Neutrophil (primary cell): ENCODE measurements around the gene SDHA.
"Not testable (repeated sequence)": the region's sequence is repeated elsewhere in the genome, so short reads cannot be mapped to it uniquely, and the experiment has no call there.

Experiments
- H3K27ac ChIP-seq: fragments of 200-600 bp; sonication (generic); 2 replicates; pipeline ENCODE4 v1.5.1; 2016; ENCODE audit warnings: mild to moderate bottlenecking, moderate library complexity
- H3K27me3 ChIP-seq: fragments of 200-600 bp; sonication (generic); 2 replicates; pipeline ENCODE4 v1.6.0; 2016; ENCODE audit warnings: mild to moderate bottlenecking
- H3K36me3 ChIP-seq: fragments of 200-600 bp; sonication (generic); 2 replicates; pipeline ENCODE4 v1.5.1; 2017
- H3K4me1 ChIP-seq, 2 experiments: fragments of 200-600 bp in 1 of 2; sonication (generic) in 1 of 2; 1 replicate in 1 of 2; 2 replicates in 1 of 2; pipeline versions ENCODE4 v1.5.1 to v1.6.1; 2013 to 2016; ENCODE audit warnings: low read depth in 1 of 2, low read length in 1 of 2, mild to moderate bottlenecking in 1 of 2, moderate library complexity in 1 of 2; ENCODE audit not compliant: control insufficient read depth in 1 of 2, insufficient read depth in 1 of 2
- H3K4me3 ChIP-seq, 2 experiments: fragments of 200-600 bp in 1 of 2; sonication (generic) in 1 of 2; 1 replicate in 1 of 2; 2 replicates in 1 of 2; pipeline ENCODE4 v1.5.1; 2013 to 2016; ENCODE audit warnings: low read depth in 1 of 2, low read length in 1 of 2, mild to moderate bottlenecking in 1 of 2, moderate library complexity in 1 of 2
- H3K9me3 ChIP-seq: fragments of 200-600 bp; sonication (generic); 2 replicates; pipeline ENCODE4 v1.5.1; 2016
- TF ChIP-seq, protein P1 (sequence below): fragments of 200-600 bp; sonication (generic); IDR thresholded peaks from 2 replicates; pipeline ENCODE4 v1.5.1; 2016; ENCODE audit warnings: antibody characterized with exemption

Gene SDHA

DNA sequence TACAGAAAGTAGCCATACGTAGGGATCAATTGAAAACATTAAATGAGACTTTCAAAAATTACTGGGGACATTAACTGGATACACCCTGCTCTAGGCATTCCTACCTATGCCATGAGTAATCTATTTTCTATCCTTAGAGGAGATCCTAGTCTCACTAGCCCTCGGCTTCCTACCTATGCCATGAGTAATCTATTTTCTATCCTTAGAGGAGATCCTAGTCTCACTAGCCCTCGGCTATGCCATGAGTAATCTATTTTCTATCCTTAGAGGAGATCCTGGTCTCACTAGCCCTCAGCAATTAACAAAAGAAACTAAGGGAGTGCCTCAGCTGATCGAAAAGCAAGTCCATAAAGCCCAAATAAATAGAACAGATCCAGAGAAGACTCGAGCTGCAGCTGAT is 27.6 kb downstream of the SDHA start:
- not testable (repeated sequence) for H3K4me1 ChIP-seq, H3K27me3 ChIP-seq, H3K4me3 ChIP-seq, H3K9me3 ChIP-seq, H3K27ac ChIP-seq
- H3K36me3 ChIP-seq: peaks cover 54% of the 10 kb centered on the region

GRCh38 chr5:250396-250795 is 32.3 kb downstream of the SDHA start:
- Histone ChIP-seq H3K36me3 (peaks cover 55% of the 10 kb centered on the region), H3K4me1 (peaks cover 4 to 11% of the 10 kb centered on the region in 2 experiments)
- not testable (repeated sequence) for H3K4me3 ChIP-seq, H3K9me3 ChIP-seq, H3K27ac ChIP-seq, H3K27me3 ChIP-seq

DNA sequence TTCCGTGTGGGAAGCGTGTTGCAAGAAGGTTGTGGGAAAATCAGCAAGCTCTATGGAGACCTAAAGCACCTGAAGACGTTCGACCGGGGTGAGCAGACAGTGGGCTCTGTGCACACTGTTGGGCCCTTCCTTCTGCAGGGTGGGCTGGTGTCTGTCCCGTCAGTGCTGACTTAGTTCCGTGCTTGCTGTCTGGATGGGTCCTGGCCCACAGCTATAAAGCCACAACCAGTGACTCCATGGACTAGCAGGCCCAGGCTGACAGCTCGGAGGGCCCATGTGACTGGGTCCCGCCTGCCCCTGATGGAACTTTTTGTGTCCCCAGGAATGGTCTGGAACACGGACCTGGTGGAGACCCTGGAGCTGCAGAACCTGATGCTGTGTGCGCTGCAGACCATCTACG is 32.9 kb downstream of the SDHA start:
- not testable (repeated sequence) for H3K27me3 ChIP-seq, H3K9me3 ChIP-seq, H3K4me3 ChIP-seq, H3K27ac ChIP-seq
- peaks cover 55% of the 10 kb centered on the region for H3K36me3 ChIP-seq
- H3K4me1 ChIP-seq: peaks cover 4 to 11% of the 10 kb centered on the region in 2 experiments

DNA sequence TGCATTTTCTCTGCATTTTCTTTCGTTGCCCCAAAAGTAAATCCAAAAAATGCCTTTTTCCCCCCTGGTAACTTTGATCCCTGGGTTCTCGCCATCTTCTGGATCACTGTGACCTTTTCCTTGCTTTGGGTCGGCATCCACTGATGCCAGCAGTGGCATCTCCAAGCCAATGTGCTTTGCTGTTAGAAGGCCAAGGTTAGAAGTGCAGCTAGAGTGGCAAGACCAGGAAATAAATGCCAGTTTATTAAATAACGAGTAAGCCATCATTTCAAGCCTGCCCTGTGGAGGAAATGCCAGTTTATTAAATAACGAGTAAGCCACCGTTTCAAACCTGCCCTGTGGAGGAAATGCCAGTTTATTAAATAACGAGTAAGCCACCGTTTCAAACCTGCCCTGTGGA is 33.4 kb downstream of the SDHA start:
- peaks cover 60% of the 10 kb centered on the region for H3K36me3 ChIP-seq
- H3K27ac ChIP-seq: not testable (repeated sequence)

DNA sequence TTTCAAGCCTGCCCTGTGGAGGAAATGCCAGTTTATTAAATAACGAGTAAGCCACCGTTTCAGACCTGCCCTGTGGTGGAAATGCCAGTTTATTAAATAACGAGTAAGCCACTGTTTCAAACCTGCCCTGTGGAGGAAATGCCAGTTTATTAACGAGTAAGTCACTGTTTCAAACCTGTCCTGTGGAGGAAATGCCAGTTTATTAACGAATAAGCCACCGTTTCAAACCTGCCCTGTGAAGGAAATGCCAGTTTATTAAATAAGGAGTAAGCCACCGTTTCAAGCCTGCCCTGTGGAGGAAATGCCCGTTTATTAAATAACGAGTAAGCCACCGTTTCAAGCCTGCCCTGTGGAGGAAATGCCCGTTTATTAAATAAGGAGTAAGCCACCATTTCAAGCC is 33.9 kb downstream of the SDHA start:
- not testable (repeated sequence) for H3K27me3 ChIP-seq, H3K9me3 ChIP-seq, H3K4me3 ChIP-seq
- H3K36me3 ChIP-seq: peaks cover 65% of the 10 kb centered on the region
- peaks cover 4 to 11% of the 10 kb centered on the region in 2 experiments for H3K4me1 ChIP-seq
- H3K27ac ChIP-seq: peak overlapping the region; percentile 30

More for the DNA sequence above, 33.4 kb downstream of the SDHA start:
- H3K4me3 ChIP-seq, H3K27me3 ChIP-seq, H3K9me3 ChIP-seq: not testable (repeated sequence)
- peaks cover 4 to 11% of the 10 kb centered on the region in 2 experiments for H3K4me1 ChIP-seq

- Histone ChIP-seq H3K4me3 (no peak overlapping the region), H3K9me3 (no peaks in the 10 kb centered on the region), H3K27me3 (no peaks in the 10 kb centered on the region), H3K27ac (no peak overlapping the region), H3K36me3 (peaks cover 66% of the 10 kb centered on the region), H3K4me1 (peaks cover 4 to 11% of the 10 kb centered on the region in 2 experiments)
- TF ChIP-seq, protein P1, sequence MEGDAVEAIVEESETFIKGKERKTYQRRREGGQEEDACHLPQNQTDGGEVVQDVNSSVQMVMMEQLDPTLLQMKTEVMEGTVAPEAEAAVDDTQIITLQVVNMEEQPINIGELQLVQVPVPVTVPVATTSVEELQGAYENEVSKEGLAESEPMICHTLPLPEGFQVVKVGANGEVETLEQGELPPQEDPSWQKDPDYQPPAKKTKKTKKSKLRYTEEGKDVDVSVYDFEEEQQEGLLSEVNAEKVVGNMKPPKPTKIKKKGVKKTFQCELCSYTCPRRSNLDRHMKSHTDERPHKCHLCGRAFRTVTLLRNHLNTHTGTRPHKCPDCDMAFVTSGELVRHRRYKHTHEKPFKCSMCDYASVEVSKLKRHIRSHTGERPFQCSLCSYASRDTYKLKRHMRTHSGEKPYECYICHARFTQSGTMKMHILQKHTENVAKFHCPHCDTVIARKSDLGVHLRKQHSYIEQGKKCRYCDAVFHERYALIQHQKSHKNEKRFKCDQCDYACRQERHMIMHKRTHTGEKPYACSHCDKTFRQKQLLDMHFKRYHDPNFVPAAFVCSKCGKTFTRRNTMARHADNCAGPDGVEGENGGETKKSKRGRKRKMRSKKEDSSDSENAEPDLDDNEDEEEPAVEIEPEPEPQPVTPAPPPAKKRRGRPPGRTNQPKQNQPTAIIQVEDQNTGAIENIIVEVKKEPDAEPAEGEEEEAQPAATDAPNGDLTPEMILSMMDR: no peak
Measured at GRCh38 chr5:252546-252945, 34.4 kb downstream of the SDHA start.

DNA sequence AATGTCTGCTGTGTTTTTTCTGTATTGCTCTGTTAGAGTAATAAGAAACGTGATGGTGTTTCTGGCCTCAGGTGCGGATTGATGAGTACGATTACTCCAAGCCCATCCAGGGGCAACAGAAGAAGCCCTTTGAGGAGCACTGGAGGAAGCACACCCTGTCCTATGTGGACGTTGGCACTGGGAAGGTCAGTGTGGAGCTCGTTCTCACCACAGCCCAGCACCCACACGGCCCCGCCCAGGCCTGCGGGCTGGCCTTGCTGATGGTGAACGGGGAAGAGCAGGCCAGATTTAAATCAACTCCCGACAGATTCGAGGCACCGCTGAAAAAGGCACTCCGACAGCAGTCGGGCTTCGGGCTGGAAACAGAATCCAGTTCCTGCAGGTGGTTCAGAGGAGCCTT is 36.2 kb downstream of the SDHA start:
- not testable (repeated sequence) for H3K27ac ChIP-seq, H3K27me3 ChIP-seq, H3K9me3 ChIP-seq, H3K4me3 ChIP-seq
- peaks cover 58% of the 10 kb centered on the region for H3K36me3 ChIP-seq
- H3K4me1 ChIP-seq: peaks cover 4 to 11% of the 10 kb centered on the region in 2 experiments

- not testable (repeated sequence) for H3K4me3 ChIP-seq, H3K9me3 ChIP-seq
- H3K36me3 ChIP-seq: peaks cover 55% of the 10 kb centered on the region
Measured at GRCh38 chr5:255116-255515, 37.0 kb downstream of the SDHA start.

DNA sequence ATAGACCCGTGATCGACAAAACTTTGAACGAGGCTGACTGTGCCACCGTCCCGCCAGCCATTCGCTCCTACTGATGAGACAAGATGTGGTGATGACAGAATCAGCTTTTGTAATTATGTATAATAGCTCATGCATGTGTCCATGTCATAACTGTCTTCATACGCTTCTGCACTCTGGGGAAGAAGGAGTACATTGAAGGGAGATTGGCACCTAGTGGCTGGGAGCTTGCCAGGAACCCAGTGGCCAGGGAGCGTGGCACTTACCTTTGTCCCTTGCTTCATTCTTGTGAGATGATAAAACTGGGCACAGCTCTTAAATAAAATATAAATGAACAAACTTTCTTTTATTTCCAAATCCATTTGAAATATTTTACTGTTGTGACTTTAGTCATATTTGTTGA is 38.2 kb downstream of the SDHA start:
- not testable (repeated sequence) for H3K27me3 ChIP-seq, H3K27ac ChIP-seq, H3K9me3 ChIP-seq, H3K4me3 ChIP-seq
- H3K36me3 ChIP-seq: peaks cover 48% of the 10 kb centered on the region
- H3K4me1 ChIP-seq: peaks cover 4 to 11% of the 10 kb centered on the region in 2 experiments

More at GRCh38 chr5:255116-255515, 37.0 kb downstream of the SDHA start:
- H3K27me3 ChIP-seq, H3K27ac ChIP-seq: not testable (repeated sequence)
- H3K4me1 ChIP-seq: peaks cover 4 to 11% of the 10 kb centered on the region in 2 experiments

DNA sequence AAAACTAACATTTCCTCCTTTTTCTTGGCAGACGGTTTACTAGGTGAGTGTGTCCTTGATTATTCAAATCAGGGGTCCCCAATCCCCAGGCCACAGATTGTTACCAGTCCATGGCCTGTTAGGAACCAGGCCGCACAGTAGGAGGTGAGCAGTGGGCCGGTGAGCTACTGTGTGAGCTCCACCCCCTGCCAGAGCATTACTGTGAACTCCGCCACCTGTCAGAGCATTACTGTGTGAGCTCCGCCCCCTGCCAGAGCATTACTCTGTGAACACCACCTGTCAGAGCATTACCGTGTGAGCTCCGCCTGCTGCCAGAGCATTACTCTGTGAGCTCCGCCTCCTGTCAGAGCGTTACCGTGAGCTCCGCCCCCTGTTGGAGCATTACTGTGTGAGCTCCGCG is 39.0 kb downstream of the SDHA start:
- Histone ChIP-seq H3K27ac (no peak overlapping the region), H3K4me1 (peaks cover 4 to 7% of the 10 kb centered on the region in 2 experiments), H3K4me3 (no peak overlapping the region), H3K9me3 (no peaks in the 10 kb centered on the region), H3K27me3 (no peaks in the 10 kb centered on the region), H3K36me3 (peaks cover 41% of the 10 kb centered on the region)
- TF ChIP-seq, protein P1: no peak

GRCh38 chr5:263275-263974 is 45.3 kb downstream of the SDHA start:
- not testable (repeated sequence) for H3K27ac ChIP-seq, H3K9me3 ChIP-seq, H3K4me3 ChIP-seq, H3K4me1 ChIP-seq, H3K27me3 ChIP-seq
- H3K36me3 ChIP-seq: peaks cover 26% of the 10 kb centered on the region
